K562 (cell line): ENCODE data around the gene PLPP4. TPM values are rescaled to one million over a fixed set of nuclear protein-coding genes. Genes with fewer than 3 reads are reported as not detected.

ENCODE experiments used
- ATAC-seq: fragments of 200-7000 bp; cut with Tn5 transposase; 3 replicates; pipeline ENCODE4 v1.9.1; 2020; ENCODE audit warnings: moderate library complexity
- BruUV-seq: library from RNA; stranded (reverse); fragments of 400-500 nt; replicated peaks from 2 replicates; lab custom pipeline; 2021; lab: Mats Ljungman, UMichigan
- CTCF ChIA-PET: fragments of 300-600 bp; formaldehyde crosslinking; extraction: SDS; loops from one replicate; lab custom pipeline; 2021; ENCODE audit warnings: low intra/inter-chr PET ratio; lab: Yijun Ruan, JAX
- POLR2A ChIA-PET: fragments of 300-600, 350-650 bp; sonication (Branson Sonifier 250); formaldehyde crosslinking; extraction: SDS; loops from one replicate; lab custom pipeline; 2021; ENCODE audit warnings: antibody characterized with exemption, inconsistent platforms; lab: Yijun Ruan, JAX
- DNase-seq, 4 experiments: peaks; one replicate each; pipeline versions ENCODE4 v3.0.0 to v3.0.0-alpha.2; 2011 to 2018; ENCODE audit warnings: low spot score in 3 of 4, mixed read lengths in 3 of 4; ENCODE audit errors: extremely low read depth in 1 of 4
- FAIRE-seq: peaks from 2 replicates; lab custom pipeline; 2011; peaks lifted over from hg19 to GRCh38; lab: Jason Lieb, UNC
- H2AFZ ChIP-seq: 2 replicates; pipeline ENCODE4 v1.6.0; 2011; ENCODE audit warnings: low read depth, low read length, control low read depth, inconsistent platforms
- H3K27ac ChIP-seq: fragments of 200-600 bp; 3 replicates; pipeline ENCODE4 v1.8.0; 2011; ENCODE audit warnings: low read depth, mild to moderate bottlenecking, control low read depth, inconsistent platforms, low read length, moderate library complexity, mixed read lengths; ENCODE audit errors: extremely low read depth
- H3K27me3 ChIP-seq, 2 experiments: fragments of 300-600 bp in 1 of 2; 2 replicates in 1 of 2; 3 replicates in 1 of 2; pipeline versions ENCODE4 v1.6.0 to v1.8.0; 2011; ENCODE audit warnings: inconsistent platforms in 2 of 2, low read length in 2 of 2, mild to moderate bottlenecking in 1 of 2, mixed read lengths in 1 of 2, moderate library complexity in 1 of 2; ENCODE audit not compliant: control insufficient read depth in 2 of 2, insufficient read depth in 2 of 2
- H3K36me3 ChIP-seq: fragments of 300-600 bp; 3 replicates; pipeline ENCODE4 v1.8.0; 2011; ENCODE audit warnings: mild to moderate bottlenecking, low read length, inconsistent platforms; ENCODE audit not compliant: control insufficient read depth, insufficient read depth
- H3K4me1 ChIP-seq, 2 experiments: fragments of 200-600 bp in 1 of 2; replicated peaks in 1 of 2; 2 replicates in 1 of 2; 3 replicates in 1 of 2; pipeline versions ENCODE4 v1.5.1 to v1.8.0; 2011; ENCODE audit warnings: inconsistent platforms in 2 of 2, low read length in 2 of 2, mild to moderate bottlenecking in 1 of 2, mixed read lengths in 1 of 2, moderate library complexity in 1 of 2; ENCODE audit not compliant: control insufficient read depth in 2 of 2, insufficient read depth in 2 of 2
- H3K4me2 ChIP-seq: 2 replicates; pipeline ENCODE4 v1.6.1; 2011; ENCODE audit warnings: low read length, control low read depth, inconsistent platforms, mixed read lengths; ENCODE audit not compliant: insufficient read depth
- H3K4me3 ChIP-seq: fragments of 200-600 bp; sonication (generic), shearing (Covaris generic); 2 replicates; pipeline ENCODE4 v1.5.1; 2016; ENCODE audit warnings: control low read depth, inconsistent platforms
- H3K79me2 ChIP-seq: fragments of 200-600 bp; 3 replicates; pipeline ENCODE4 v1.8.0; 2011; ENCODE audit warnings: low read length, inconsistent platforms; ENCODE audit not compliant: control insufficient read depth, insufficient read depth
- H3K9ac ChIP-seq, 2 experiments: 2 replicates each; pipeline versions ENCODE4 v1.6.0 to v1.6.1; 2011; ENCODE audit warnings: low read depth in 2 of 2, low read length in 2 of 2, control low read depth in 1 of 2, inconsistent platforms in 1 of 2, mild to moderate bottlenecking in 1 of 2, mixed read lengths in 1 of 2; ENCODE audit not compliant: insufficient read depth in 1 of 2
- H3K9me1 ChIP-seq: one replicate; pipeline ENCODE4 v1.6.0; 2011; ENCODE audit warnings: inconsistent platforms, mild to moderate bottlenecking, low read length, moderate library complexity; ENCODE audit not compliant: control insufficient read depth, insufficient read depth
- H3K9me3 ChIP-seq: replicated peaks from 2 replicates; pipeline ENCODE4 v1.5.1; 2011; ENCODE audit warnings: low read depth, low read length, inconsistent platforms; ENCODE audit not compliant: control insufficient read depth, insufficient read depth
- H4K20me1 ChIP-seq: replicated peaks from 2 replicates; pipeline ENCODE4 v1.6.1; 2011; ENCODE audit warnings: low read length, inconsistent platforms, mixed read lengths; ENCODE audit not compliant: control insufficient read depth, insufficient read depth
- CREBBP ChIP-seq: IDR thresholded peaks from one replicate; pipeline ENCODE4 v1.6.1; 2012; ENCODE audit warnings: low read depth, mild to moderate bottlenecking, control low read depth, inconsistent platforms, low read length
- DPF2 ChIP-seq: fragments of 450-650 bp; IDR thresholded peaks from 2 replicates; pipeline ENCODE4 v1.6.1; 2016
- EWSR1 ChIP-seq: fragments of 450-650 bp; IDR thresholded peaks from 2 replicates; pipeline ENCODE4 v1.6.1; 2018; ENCODE audit warnings: borderline replicate concordance, mild to moderate bottlenecking, low read depth, moderate library complexity; ENCODE audit not compliant: partially characterized antibody
- HNRNPUL1 ChIP-seq: fragments of 200-400 bp; formaldehyde crosslinking; IDR thresholded peaks from 2 replicates; pipeline ENCODE4 v1.6.1; 2017; ENCODE audit warnings: low read length
- MCM3 ChIP-seq: fragments of 450-650 bp; IDR thresholded peaks from 2 replicates; pipeline ENCODE4 v1.6.1; 2016
- NFYB ChIP-seq: IDR thresholded peaks from 2 replicates; pipeline ENCODE4 v1.6.1; 2011; ENCODE audit warnings: mild to moderate bottlenecking, moderate library complexity; ENCODE audit not compliant: insufficient read length; ENCODE audit errors: extremely low read depth
- POU5F1 ChIP-seq: fragments of 150-350 bp; IDR thresholded peaks from 2 replicates; pipeline ENCODE4 v1.6.1; 2014; ENCODE audit warnings: borderline replicate concordance, low read length, low read depth, mild to moderate bottlenecking; ENCODE audit not compliant: partially characterized antibody
- RAD21 ChIP-seq, 2 experiments: fragments of 250-450 bp in 1 of 2; fragments of 450-650 bp in 1 of 2; sonication (Bioruptor Pico) in 1 of 2; formaldehyde crosslinking in 1 of 2; IDR thresholded peaks in 1 of 2; conservative IDR thresholded peaks in 1 of 2; 2 replicates each; pipeline versions ENCODE4 v1.4.0 to v1.8.0; 2020 to 2022; ENCODE audit warnings: mild to moderate bottlenecking in 2 of 2, moderate library complexity in 1 of 2
- SIN3B ChIP-seq: fragments of 450-650 bp; IDR thresholded peaks from 2 replicates; pipeline ENCODE4 v1.6.1; 2017; ENCODE audit warnings: low read depth, mild to moderate bottlenecking, moderate library complexity
- YBX1 ChIP-seq: fragments of 450-650 bp; IDR thresholded peaks from 2 replicates; pipeline ENCODE4 v1.7.1; 2016; ENCODE audit warnings: mild to moderate bottlenecking
- WGBS: fragments of 100-300 bp; shearing (Covaris generic); methylation state at CpG from one replicate; pipeline ENCODE4 v1.1.6; 2016; ENCODE audit warnings: low coverage, mixed read lengths; ENCODE audit not compliant: insufficient coverage; ENCODE audit errors: missing lambda C conversion rate; 5-methylcytosine and 5-hydroxymethylcytosine counted together
- in situ Hi-C: fragments of 300-500 bp; cut with MboI; formaldehyde crosslinking; loops from 4 replicates; pipeline ENCODE4 v1.15.0; 2018; ENCODE audit warnings: inconsistent platforms, mixed read lengths
- intact Hi-C: fragments of 100-400 bp; cut with micrococcal nuclease; formaldehyde crosslinking; loops from 2 replicates; pipeline ENCODE4 v1.14.2; 2022
- polyA plus RNA-seq, 8 experiments: library from polyadenylated mRNA; depleted of rRNA in 4 of 8; stranded (reverse) in 5 of 8; unstranded in 3 of 8; fragments of >200 nt; fragmentation: Nextera tagmentation in 2 of 8; fragmentation: Illumina TruSeq in 1 of 8; extraction: Ambion mirVana in 2 of 8; extraction: Trizol in 1 of 8; gene quantifications; 2 replicates each; pipeline versions ENCODE4 v1.2.1 to v1.2.3, GENCODE V29; 2011 to 2014; ENCODE audit warnings: inconsistent platforms in 1 of 8, missing spikeins in 1 of 8
- total RNA-seq, 7 experiments: library from RNA; depleted of rRNA in 6 of 7; stranded (reverse); fragments of >200 nt in 6 of 7; fragmentation: Illumina TruSeq in 2 of 7; extraction: Trizol in 2 of 7; gene quantifications; 2 replicates each; pipeline versions ENCODE4 v1.2.1 to v1.2.3, GENCODE V29; 2011 to 2021; ENCODE audit warnings: low replicate concordance in 1 of 7
- TF ChIP-seq, protein P1 (sequence below), 3 experiments: IDR thresholded peaks in 2 of 3; conservative IDR thresholded peaks in 1 of 3; 2 replicates each; pipeline ENCODE4 v1.5.1; 2011 to 2012; ENCODE audit warnings: low read length in 3 of 3, mild to moderate bottlenecking in 3 of 3, control low read depth in 2 of 3, improper control_type of control experiment in 1 of 3, inconsistent platforms in 1 of 3, low read depth in 1 of 3, mixed read lengths in 1 of 3, moderate library complexity in 1 of 3; ENCODE audit not compliant: insufficient read depth in 2 of 3
- TF ChIP-seq, protein P2 (sequence below): IDR thresholded peaks from 3 replicates; pipeline ENCODE4 v1.6.1; 2011; ENCODE audit warnings: borderline replicate concordance, mild to moderate bottlenecking, moderate library complexity; ENCODE audit not compliant: insufficient read length; ENCODE audit errors: extremely low read depth
- TF ChIP-seq, protein P3 (sequence below): fragments of 250-450 bp; sonication (Bioruptor Pico); IDR thresholded peaks from 2 replicates; pipeline ENCODE4 v1.9.0; 2021; ENCODE audit warnings: mild to moderate bottlenecking

The PLPP4 gene
- total and polyA plus RNA-seq, 9 of the 15 experiments (the other 6 are each of a cell fraction or from before 2014, with no cell fraction given): 0.08 TPM; not detected in 8

DNA sequence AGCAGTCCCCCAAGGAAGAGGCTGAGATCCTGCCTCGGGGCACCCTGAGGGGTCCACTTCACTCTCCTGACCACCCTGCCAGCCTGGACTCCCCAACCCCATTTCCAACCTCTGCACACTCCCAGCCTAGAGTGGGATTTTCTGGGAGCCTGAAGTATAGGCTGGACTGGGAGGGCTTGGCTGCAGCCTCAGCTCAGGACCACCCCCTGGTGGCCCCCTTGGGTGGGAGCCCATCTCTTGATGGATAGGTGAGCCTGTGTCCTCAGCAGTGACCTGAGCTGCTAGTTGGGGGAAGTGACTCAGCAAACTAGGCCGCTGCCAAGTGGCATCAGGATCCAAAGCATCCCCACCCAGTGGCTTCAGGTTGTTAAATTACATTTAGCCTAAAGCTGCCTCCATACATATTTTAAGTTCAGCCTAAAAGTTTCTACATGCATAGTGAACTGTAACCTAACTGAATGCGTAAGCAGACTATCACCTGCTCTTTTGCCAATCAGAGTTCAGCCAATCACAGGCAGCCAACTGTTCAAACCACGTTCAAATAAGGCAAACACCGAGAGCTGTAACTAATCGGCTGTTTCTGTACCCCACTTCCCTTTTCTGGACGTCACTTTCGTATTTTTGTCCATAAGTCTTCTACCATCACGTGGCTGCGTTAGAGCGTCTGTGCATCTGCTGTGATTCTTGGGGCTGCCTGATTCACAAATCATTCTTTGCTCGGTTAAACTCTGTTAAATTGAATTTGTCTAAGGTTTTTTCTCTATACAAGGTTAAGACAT is 144.0 kb downstream of the PLPP4 start:
- H3K9me3 ChIP-seq: no peaks in the 10 kb centered on the region
- H3K79me2 ChIP-seq: no peaks in the 10 kb centered on the region
- in situ Hi-C loops (no loop called here), intact Hi-C loops (loop anchor here (10.0 kb wide), 1 partner anchor 176 kb away; no protein-coding TSS in a partner anchor)
- BruUV-seq: no TSS peak
- DNase-seq: peak; percentile 14 to 17 (median 16)
- ChIA-PET CTCF (no interaction called here), POLR2A (interaction anchor here (0.9 kb wide), 1 partner anchor 293 kb away, joined by 5 read pairs; no protein-coding TSS in a partner anchor)
- no peaks in the 10 kb centered on the region for H3K9me1 ChIP-seq
- 2% methylated on average over 9 of the region's 12 CpGs for WGBS
- no peaks in the 10 kb centered on the region for H3K27me3 ChIP-seq
- no peak overlapping the region for H3K4me3 ChIP-seq
- ATAC-seq: peak; percentile 55; the same call in 1 of the 3 replicates
- no peaks in the 10 kb centered on the region for H3K36me3 ChIP-seq
- no peak overlapping the region for H3K4me2 ChIP-seq
- TF ChIP-seq DPF2: no peak
- TF ChIP-seq POU5F1: no peak
- TF ChIP-seq SIN3B: no peak
- TF ChIP-seq, protein P1, sequence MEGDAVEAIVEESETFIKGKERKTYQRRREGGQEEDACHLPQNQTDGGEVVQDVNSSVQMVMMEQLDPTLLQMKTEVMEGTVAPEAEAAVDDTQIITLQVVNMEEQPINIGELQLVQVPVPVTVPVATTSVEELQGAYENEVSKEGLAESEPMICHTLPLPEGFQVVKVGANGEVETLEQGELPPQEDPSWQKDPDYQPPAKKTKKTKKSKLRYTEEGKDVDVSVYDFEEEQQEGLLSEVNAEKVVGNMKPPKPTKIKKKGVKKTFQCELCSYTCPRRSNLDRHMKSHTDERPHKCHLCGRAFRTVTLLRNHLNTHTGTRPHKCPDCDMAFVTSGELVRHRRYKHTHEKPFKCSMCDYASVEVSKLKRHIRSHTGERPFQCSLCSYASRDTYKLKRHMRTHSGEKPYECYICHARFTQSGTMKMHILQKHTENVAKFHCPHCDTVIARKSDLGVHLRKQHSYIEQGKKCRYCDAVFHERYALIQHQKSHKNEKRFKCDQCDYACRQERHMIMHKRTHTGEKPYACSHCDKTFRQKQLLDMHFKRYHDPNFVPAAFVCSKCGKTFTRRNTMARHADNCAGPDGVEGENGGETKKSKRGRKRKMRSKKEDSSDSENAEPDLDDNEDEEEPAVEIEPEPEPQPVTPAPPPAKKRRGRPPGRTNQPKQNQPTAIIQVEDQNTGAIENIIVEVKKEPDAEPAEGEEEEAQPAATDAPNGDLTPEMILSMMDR (IDR thresholded peaks at IDR 0.05 in 2 of 3, conservative IDR thresholded peaks at IDR 0.05 in 1 of 3; ENCODE audit: insufficient read depth in 2 of 3, low read depth in 1 of 3, low read length in 3 of 3): 0 out of 6 replicates have a peak, but pooled peaks of 1 of the 3 experiments have one; percentile 14
- TF ChIP-seq, protein P2, sequence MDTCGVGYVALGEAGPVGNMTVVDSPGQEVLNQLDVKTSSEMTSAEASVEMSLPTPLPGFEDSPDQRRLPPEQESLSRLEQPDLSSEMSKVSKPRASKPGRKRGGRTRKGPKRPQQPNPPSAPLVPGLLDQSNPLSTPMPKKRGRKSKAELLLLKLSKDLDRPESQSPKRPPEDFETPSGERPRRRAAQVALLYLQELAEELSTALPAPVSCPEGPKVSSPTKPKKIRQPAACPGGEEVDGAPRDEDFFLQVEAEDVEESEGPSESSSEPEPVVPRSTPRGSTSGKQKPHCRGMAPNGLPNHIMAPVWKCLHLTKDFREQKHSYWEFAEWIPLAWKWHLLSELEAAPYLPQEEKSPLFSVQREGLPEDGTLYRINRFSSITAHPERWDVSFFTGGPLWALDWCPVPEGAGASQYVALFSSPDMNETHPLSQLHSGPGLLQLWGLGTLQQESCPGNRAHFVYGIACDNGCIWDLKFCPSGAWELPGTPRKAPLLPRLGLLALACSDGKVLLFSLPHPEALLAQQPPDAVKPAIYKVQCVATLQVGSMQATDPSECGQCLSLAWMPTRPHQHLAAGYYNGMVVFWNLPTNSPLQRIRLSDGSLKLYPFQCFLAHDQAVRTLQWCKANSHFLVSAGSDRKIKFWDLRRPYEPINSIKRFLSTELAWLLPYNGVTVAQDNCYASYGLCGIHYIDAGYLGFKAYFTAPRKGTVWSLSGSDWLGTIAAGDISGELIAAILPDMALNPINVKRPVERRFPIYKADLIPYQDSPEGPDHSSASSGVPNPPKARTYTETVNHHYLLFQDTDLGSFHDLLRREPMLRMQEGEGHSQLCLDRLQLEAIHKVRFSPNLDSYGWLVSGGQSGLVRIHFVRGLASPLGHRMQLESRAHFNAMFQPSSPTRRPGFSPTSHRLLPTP: no peak
- peak in 1 of 2 experiments; percentile 12; a peak in 1 of 4 replicates for TF ChIP-seq RAD21 (CRISPR knock-in tag; conservative IDR thresholded peaks at IDR 0.05 in 1 of 2, IDR thresholded peaks at IDR 0.05 in 1 of 2)
- TF ChIP-seq EWSR1: no peak
- no peak for TF ChIP-seq CREBBP
- no peak for TF ChIP-seq HNRNPUL1
- no peak for TF ChIP-seq MCM3
- no peak for TF ChIP-seq YBX1
- TF ChIP-seq, protein P3, sequence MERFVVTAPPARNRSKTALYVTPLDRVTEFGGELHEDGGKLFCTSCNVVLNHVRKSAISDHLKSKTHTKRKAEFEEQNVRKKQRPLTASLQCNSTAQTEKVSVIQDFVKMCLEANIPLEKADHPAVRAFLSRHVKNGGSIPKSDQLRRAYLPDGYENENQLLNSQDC (CRISPR knock-in tag): no peak
- no peak for TF ChIP-seq NFYB
- no peak overlapping the region for H3K27ac ChIP-seq
- no peaks in the 10 kb centered on the region for H3K4me1 ChIP-seq
- no peak overlapping the region for H3K9ac ChIP-seq
- H4K20me1 ChIP-seq: no peaks in the 10 kb centered on the region
- no peak for FAIRE-seq
- H2AFZ ChIP-seq: no peak overlapping the region
